Stimulated activated CD4-positive, alpha-beta T cell treated with anti-CD3 and anti-CD28 coated beads, Interleukin-4, amount 100 ng/mL, for 4 hours (primary cell): ENCODE results near the gene HSD17B14.
"Not testable (repeated sequence)": the region's sequence is repeated elsewhere in the genome, so short reads cannot be mapped to it uniquely, and the experiment has no call there.

ENCODE experiments used
- DNase-seq, 2 experiments: peaks; one replicate each; pipeline ENCODE4 v3.0.0-alpha.2; 2020

HSD17B14 gene

DNA sequence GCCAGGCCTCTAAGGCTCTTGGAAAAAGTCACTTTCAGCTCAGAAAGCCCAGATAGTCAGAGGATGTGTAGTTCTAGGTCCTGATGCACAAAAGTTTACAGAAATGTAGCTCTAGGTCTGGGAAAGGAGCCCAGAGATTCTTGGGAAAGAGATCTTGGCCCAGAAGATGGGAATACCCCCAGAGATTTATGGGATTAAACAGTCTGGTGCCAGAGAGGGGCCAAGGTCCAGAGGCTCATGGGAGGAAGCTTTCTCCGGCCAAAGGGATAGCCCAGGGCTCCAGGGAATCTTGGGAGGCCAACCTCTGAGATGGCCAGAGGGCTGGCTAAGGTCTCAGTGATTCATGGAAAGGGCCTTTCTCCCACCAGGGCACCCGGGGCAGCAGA is 40.6 kb downstream of the HSD17B14 start:
- no peak for DNase-seq

DNA sequence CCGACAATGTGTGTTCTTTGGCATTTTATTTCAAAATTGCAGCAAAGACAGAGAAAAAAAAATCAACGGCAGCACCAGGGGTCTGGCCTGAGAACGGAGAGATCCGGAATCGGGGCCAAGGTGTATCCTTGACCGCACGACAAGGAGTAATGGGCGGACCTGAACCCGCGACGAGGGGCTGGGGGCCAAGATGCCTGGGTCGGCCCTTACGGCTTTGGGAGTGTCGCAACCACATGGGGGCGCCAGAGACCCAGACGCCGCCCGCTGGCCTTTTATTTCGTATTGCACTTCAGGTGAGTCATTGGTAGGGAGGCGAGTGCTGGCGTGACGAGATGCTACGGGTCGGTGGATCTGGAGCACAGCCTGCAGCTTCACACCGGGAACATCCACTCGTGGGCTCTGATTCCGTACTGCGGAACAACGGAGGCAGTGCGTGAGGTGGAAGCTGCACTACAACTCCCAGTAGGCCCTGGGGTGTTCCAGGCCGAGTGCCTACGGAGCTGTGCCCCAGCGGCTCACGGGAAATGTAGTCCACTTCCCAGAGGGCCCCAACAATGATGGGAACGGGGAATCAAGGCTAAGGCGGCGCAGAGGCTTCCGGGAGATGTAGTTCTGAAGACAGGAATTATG is 41.1 kb downstream of the HSD17B14 start:
- peak; percentile 78 to 79 for DNase-seq

DNA sequence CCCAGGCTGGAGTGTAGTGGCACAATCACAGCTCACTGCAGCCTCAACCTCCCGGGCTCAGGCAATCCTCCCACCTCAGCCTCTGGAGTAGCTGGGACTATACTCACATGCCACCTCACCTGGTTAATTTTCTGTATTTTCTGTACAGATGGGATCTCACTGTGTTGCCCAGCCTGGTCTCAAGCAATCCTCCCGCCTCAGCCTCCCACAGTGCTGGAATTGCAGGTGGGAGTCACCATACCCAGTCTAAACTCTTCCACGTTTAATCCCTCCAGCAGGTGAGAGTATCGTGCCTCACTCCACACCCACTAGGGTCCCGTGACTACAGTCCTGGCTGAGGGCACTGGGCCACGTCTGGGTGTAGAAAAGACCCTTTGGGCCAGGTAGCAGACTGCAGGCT is 42.0 kb downstream of the HSD17B14 start:
- no peak for DNase-seq

DNA sequence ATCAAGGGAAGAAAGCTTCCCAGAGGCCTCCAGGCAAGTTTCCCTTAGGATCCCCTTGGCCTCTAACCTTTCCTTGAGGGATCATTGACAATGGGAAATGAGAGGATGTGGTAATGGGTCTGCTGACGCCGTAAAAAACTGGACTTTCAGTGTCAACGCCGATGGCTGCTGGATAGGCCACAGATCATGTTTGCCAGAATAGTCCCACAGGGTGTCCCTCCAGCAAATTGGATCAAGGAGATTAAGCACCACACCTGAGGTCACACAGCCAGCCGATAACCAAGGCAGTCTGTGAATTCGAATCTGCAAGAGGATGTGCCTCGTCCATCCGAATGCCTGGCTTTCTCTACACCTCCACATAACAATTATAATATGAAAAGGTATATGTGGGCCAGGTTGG is 43.0 kb downstream of the HSD17B14 start:
- no peak for DNase-seq

DNA sequence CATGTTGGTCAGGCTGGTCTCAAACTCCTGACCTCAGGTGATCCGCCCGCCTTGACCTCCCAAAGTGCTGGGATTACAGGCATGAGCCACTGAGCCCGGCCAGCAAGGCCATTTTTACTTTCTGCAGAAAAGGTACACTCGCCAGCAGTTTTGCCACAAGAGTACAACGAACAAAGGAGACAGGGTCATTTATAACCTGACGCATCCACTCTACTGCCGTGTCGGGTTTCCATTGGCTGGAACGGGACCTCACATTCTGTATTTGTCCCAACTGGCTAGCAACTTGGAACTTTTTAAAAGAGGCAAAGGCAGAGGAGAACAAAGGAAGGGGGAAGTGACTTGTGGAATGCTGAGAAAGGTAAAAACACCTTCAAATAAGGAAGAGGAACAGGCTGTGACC is 49.0 kb downstream of the HSD17B14 start:
- not testable (repeated sequence) for DNase-seq

DNA sequence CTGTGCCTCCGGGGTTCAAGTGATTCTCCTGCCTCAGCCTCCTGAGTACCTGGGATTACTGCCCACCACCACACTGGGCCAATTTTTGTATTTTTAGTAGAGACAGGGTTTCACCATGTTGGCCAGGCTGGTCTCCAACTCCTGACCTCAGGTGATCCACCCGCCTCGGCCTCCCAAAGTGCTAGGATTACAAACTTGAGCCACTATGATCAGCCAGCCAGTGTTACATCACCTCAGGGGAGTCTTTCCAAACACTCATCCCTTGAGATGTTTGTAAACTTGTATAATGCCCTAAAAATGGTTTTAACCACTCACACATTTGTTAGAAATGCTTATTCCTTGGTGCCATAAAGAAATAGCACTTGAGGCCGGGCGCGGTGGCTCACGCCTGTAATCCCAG is 49.9 kb downstream of the HSD17B14 start:
- not testable (repeated sequence) for DNase-seq

DNA sequence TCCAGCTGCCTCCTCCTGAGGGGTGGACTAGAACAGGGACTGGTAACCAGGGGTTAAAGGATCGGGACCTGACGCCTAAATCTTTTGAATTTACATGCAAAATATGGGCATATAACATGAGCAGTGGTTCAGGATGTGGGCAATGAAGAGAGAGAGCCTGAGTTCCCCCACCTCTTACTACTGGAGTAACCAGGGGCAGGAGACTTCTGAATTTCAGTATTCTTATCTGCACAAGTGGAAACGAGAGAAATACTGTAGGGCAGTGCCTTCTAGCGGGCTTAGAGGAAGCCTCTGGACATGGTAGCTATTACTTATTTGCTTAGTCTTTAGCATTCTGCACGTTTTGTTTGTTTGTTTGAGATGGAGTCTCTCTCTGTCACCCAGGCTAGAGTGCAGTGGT is 51.8 kb downstream of the HSD17B14 start:
- no peak for DNase-seq

DNA sequence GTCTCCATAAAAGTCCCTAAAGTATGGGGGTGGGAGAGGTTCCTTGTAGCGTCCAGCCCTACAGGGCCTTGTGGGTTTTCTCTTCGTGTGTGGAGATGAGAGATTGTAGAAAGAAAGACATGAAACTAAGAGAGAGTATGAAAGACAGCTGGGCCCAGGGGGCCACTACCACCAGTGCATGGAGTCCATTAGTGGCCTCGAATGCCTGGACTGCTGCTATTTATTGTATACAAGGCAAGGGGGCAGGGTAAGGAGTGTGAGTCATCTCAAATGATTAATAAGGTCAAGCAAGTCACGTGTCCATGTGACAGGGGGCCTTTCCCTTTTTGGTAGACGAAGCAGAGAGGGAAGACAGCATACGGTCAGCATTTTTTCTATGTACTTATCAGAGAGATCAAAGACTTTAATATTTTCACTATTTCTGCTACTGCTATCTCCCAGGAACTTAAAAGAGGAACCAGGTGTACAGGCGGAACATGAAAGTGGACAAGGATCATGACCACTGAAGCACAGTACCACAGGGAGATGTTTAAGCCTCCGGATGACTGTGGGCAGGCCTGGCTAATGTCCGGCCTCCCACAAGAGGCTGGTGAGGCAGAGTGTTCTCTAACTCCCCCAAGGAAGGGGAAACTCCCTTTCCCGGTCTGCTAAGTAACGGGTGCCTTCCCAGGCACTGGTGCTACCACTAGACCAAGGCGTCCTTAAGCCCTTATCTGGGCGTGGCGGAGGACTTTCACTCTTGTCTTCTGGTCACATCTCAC is 55.5 kb downstream of the HSD17B14 start:
- DNase-seq: no peak

DNA sequence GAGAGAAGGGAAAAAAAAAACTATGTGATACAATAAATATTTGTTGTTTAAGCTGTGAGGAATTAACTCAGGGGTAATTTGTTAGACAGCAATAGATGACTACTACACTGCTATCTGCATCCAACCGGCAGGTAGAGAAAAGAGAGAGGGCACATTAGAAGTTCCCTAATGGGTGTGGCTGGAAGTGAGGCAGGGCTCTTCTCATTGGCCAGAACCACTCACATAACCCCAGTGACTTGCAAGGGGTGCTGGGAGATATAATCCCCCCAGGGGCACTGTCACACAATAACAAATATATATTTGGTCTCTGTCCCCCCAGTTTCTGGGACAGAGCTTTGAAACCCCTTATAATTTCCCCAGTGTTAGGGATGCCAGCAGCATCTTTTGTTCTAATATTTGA is 56.7 kb downstream of the HSD17B14 start:
- no peak for DNase-seq

DNA sequence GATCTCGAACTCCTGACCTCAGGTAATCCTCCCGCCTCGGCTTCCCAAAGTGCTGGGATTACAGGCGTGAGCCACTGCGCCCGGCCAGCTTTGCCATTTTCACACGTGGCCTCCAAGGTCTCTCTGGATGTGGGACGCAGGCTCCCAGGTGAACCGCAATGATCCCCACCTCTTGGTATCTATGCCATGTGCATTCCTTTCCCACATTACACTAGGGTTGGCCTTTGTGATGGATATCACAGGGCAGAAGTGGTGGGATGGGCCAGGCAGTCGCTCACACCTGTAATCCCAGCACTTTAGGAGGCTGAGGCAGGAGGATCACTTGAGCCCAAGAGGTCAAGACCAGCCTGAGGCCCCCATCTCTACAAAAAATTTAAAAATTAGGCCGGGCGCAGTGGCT is 58.6 kb downstream of the HSD17B14 start:
- DNase-seq: no peak

DNA sequence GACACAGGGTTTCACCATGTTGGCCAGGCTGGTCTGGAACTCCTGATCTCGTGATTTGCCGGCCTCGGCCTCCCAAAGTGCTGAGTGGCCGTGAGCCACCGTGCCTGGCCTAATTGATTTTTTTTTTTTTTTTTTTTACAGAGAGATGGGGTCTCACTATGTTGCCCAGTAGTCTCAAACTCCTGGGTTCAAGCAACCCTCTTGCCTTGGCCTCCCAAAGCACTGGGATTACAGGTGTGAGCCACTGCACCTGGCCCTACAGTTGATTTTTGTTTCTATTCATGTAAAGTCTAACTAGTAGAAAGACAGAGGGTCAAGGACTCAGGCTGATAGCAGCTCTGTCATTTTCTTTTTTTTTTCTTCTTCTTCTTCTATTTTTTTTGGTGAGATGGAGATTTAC is 59.2 kb downstream of the HSD17B14 start:
- no peak for DNase-seq

DNA sequence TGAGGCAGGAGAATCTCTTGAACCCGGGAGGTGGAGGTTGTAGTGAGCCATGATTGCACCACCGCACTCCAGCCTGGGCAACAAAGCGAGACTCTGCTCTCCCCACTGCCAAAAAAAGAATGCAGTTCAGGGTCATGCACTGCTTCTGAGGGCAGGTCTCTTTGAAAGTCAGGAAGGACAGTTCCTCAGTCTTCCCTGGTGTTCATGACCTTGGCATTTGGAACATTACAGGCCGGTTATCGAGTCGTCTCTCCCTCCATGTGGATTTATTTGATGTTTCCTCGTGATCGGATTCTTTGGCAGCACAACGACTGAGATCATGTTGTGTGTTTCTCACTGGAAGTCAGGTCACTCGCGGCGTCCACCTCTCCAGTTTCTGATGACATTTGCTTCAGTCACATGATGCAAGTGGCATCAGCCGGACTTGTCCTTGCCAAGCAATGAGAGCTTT is 63.8 kb downstream of the HSD17B14 start:
- DNase-seq: no peak

DNA sequence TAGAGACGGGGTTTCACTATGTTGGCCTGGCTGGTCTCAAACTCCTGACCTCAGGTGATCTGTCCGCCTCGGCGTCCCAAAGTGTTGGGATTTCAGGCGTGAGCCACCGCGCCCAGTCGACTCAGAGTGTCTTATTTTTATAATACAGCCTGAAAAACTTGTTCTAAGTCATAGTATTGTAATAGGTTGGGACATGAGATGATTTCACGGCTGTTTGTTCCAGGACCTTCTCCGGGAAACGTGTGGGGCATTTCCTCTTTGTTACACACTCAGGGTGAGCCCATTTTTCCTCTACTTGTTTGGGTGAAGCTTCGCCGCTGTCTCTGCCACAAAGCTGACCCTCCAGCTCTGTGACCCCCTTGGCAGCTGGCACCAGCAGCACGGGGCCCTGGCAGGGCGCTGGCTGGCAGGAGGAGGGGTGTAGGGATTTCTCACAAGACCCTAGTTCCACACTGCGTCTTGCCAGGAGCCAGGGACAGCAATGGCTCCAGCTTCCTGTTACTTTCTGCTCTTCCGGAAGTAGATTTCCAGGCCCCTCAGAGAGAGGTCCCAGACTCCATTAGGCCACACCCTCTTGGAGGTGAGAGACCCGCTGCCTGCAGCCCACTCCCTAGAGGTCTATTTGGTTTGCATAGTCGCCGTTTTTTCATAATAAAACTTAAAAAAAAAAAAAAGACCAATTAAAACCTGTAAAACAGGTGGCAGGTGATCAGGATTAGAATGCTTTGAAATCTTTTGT is 65.4 kb downstream of the HSD17B14 start:
- no peak for DNase-seq

DNA sequence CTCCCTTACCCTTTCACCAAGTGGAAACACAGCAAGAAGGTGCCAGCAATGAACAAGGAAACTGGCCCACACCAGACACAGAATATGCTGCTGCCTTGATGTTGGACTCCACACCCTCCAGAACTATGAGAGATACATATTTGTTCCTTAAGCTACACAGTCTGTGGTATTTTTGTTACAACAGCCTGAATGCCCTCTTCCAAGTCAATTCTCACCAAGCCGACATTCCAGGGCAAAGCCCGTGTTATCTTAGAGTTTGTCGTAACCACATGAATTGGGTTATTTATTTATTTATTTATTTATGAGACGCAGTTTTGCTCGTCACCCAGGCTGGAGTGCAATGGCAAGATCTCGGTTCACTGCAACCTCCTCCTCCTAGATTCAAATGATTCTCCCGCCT is 66.0 kb downstream of the HSD17B14 start:
- no peak for DNase-seq

DNA sequence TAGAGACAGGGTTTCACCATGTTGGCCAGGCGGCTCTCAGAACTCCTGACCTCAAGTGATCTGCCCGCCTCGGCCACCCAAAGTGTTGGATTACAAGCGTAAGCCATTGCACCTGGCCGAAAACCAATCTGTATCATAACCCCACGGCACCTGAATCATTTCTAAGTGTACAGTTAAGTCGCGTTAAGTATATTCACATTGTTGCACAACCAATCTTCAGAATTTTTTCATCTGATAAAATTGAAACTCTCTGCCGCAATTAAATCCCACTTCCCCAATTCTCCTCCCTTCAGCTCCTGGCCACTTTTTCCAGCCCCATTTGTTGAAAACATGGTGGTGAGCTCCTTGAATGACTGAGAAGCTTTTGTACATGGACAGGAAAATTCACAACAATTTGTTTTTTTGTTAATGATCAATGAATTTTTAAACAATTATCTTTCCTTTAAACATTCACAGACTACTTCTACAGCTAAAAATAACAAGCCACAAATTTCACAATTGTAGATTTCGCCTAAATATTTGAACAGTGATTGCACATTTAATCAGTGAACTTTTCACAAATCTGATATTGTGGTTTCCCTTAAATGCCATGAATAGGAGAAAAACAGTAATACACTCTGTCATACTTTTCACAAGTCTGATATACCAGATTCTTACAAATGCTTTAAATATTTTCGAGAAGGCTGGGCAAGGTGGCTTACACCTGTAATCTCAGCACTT is 67.1 kb downstream of the HSD17B14 start:
- no peak for DNase-seq

DNA sequence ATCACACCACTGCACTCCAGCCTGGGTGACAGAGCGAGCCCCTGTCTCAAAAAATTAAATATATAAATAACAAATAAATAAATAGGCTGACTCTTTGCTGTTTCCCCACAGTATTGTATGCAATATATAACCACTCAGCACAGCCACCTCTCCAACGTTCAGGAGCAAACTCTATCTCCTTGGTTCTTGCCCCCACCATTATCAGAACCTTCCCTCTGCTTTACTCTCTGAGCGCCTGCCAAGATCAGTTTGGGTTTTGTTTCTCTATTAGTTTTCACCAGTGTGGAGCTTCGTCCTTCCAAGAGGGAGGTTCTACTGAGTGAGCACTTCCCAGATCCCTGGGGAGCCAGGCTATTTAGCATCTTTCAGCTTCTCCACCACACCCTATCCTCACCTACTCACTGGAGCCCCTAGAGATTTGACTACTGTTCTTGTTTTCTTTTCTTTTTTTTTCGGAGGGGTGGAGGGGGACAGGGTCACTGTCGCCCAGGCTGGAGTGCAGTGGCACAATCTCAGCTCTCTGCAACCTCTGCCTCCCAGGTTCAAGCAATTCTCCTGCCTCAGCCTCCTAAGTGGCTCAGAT is 68.0 kb downstream of the HSD17B14 start:
- DNase-seq: not testable (repeated sequence)

DNA sequence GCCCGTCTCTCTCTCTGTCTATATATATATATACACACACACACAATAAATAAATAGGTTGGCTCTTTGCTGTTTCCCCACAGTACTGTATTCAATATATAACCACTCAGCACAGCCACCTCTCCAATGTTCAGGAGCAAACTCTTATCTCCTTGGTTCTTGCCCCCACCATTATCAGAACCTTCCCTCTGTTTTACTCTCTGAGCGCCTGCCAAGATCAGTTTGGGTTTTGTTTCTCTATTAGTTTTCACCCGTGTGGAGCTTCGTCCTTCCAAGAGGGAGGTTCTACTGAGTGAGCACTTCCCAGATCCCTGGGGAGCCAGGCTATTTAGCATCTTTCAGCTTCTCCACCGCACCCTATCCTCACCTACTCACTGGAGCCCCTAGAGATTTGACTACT is 70.5 kb downstream of the HSD17B14 start:
- not testable (repeated sequence) for DNase-seq
